ENCODE data around the gene P2RX3. TPM values are rescaled to one million over a fixed set of nuclear protein-coding genes. Genes with fewer than 3 reads are reported as not detected.

Gene P2RX3
- total and polyA plus RNA-seq, 9 donors: 0.12 to 0.13 TPM; not detected in 7

- H3K4me3 ChIP-seq: no peak overlapping the region
- no peaks in the 10 kb centered on the region for H3K27me3 ChIP-seq
- TF ChIP-seq CTCF (IDR thresholded peaks at IDR 0.05) (no peak), POLR2A (IDR thresholded peaks at IDR 0.05) (no peak), EP300 (IDR thresholded peaks at IDR 0.05) (no peak)
- 78 to 89% (median 85%) methylated on average over 5 of the region's 5 CpGs for WGBS, 3 donors
- no peaks in the 10 kb centered on the region for H3K36me3 ChIP-seq
- no peak overlapping the region for H3K27ac ChIP-seq
- peak in 1 of 5 donors; percentile 16 for DNase-seq
- intact Hi-C loops (cut with DNase I): loop anchor here in 2 of 4 donors (5.0 to 10.0 kb wide), 2 partner anchors 83 to 85 kb away; partner anchors contain the start of gene SLC43A3 (in 1 of the 2)
- peaks cover 5% of the 10 kb centered on the region for H3K4me1 ChIP-seq (ENCODE audit: insufficient read depth)
- H3K9me3 ChIP-seq: no peaks in the 10 kb centered on the region
These were observed 1.2 kb downstream of the P2RX3 start for GRCh38 chr11:57339328-57339727.

DNA sequence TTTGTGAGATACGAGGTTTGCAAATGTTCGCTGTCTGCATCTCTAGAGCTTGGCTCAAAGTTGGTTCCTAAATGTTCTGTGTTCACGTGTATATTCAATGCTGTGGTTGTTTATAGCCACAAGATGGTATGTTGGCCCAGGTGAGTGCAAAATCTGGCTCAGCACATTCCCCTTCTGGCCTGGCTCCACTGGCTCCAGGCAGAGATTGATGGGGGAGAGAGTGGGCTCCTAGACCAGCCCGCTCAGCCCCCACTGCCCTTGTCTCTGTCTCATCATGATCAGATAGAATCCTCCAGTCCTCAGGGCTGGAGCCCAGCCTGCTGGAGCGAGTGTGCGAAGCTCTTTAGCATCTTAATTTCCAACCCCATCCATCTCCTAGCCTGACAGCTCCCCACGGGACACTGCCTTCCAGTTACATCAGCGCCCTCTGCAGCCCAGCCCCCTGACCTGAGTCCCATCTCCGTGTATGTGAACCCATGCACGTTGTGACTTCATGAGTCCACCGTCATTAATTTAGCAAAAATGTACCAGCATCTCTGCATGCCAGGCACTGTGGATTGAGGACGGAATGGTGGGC lies 2.0 kb downstream of the P2RX3 start:
- no peaks in the 10 kb centered on the region for H3K27me3 ChIP-seq
- no peak overlapping the region for H3K27ac ChIP-seq
- H3K4me1 ChIP-seq (ENCODE audit: insufficient read depth): peaks cover 3% of the 10 kb centered on the region
- 30 to 39% (median 37%) methylated on average over 12 of the region's 12 CpGs for WGBS, 3 donors
- H3K36me3 ChIP-seq: no peaks in the 10 kb centered on the region
- no peak overlapping the region for H3K4me3 ChIP-seq
- peak in 1 of 5 donors; percentile 31 for DNase-seq
- no peaks in the 10 kb centered on the region for H3K9me3 ChIP-seq
- TF ChIP-seq CTCF (IDR thresholded peaks at IDR 0.05): no peak
- intact Hi-C loops (cut with DNase I): no loop called here

GRCh38 chr11:57341250-57341808 lies 3.2 kb downstream of the P2RX3 start:
- 78 to 81% (median 80%) methylated on average over 6 of the region's 6 CpGs for WGBS, 3 donors
- no peak for TF ChIP-seq CTCF (IDR thresholded peaks at IDR 0.05)
- no peak for TF ChIP-seq EP300 (IDR thresholded peaks at IDR 0.05)
- no peak for TF ChIP-seq POLR2A (IDR thresholded peaks at IDR 0.05)
- no peaks in the 10 kb centered on the region for H3K36me3 ChIP-seq
- no peak for DNase-seq
- H3K27ac ChIP-seq: no peak overlapping the region
- no peak overlapping the region for H3K4me3 ChIP-seq
- peaks cover 1% of the 10 kb centered on the region for H3K4me1 ChIP-seq (ENCODE audit: insufficient read depth)
- H3K27me3 ChIP-seq: no peaks in the 10 kb centered on the region
- intact Hi-C loops (cut with DNase I): no loop called here
- no peaks in the 10 kb centered on the region for H3K9me3 ChIP-seq

DNA sequence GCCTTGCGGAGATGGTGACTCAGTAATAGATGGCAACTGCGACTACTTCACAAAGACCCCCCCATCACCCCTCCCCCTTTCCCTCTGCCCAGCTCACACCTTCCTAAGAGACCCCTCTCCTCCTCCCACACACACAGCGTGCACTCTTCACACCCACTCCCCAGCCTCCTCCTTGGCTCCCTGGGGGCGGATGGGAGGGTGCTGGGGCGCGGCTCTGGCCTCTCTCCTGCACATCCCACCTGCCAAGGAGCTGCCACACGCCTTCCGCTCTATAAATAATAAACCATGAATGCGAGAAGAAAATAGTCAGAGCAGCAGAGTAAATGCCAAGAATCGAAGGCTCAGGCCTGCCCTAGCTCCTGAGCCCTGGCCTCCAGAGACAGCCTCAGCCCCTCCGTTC lies 4.5 kb downstream of the P2RX3 start:
- Histone ChIP-seq H3K27ac (no peak overlapping the region), H3K4me3 (no peak overlapping the region), H3K4me1 (ENCODE audit: insufficient read depth) (no peaks in the 10 kb centered on the region), H3K9me3 (no peaks in the 10 kb centered on the region), H3K27me3 (no peaks in the 10 kb centered on the region), H3K36me3 (no peaks in the 10 kb centered on the region)
- no peak for TF ChIP-seq POLR2A (IDR thresholded peaks at IDR 0.05)
- no peak for TF ChIP-seq CTCF (IDR thresholded peaks at IDR 0.05)
- no peak for TF ChIP-seq EP300 (IDR thresholded peaks at IDR 0.05)
- no peak for DNase-seq
- 60 to 75% (median 69%) methylated on average over 11 of the region's 11 CpGs for WGBS, 3 donors
- intact Hi-C loops (cut with DNase I): no loop called here

Measured in ovary (tissue), 9 donors.